Measurements from ENCODE around the gene LRCH4. TPM values are rescaled to one million over a fixed set of nuclear protein-coding genes. Genes with fewer than 3 reads are reported as not detected.

The LRCH4 gene
- total and polyA plus RNA-seq, 2 donors (not counting 1 experiment from before 2014, with no cell fraction given): 288 to 289 TPM

GRCh38 chr7:100589341-100589947, 3.5 kb upstream of the LRCH4 start:
- peaks cover 19% of the 10 kb centered on the region for H3K27me3 Mint-ChIP-seq
- Histone ChIP-seq H2AFZ (ENCODE audit: insufficient read depth, low read depth, low read length, poor library complexity, severe bottlenecking) (no peak overlapping the region), H4K20me1 (ENCODE audit: control insufficient read depth, insufficient read depth, low read length, poor library complexity, severe bottlenecking) (peaks cover 15% of the 10 kb centered on the region), H3K4me2 (replicated peaks; ENCODE audit: low read depth, low read length, poor library complexity, severe bottlenecking) (no peak overlapping the region), H3K4me1 (ENCODE audit: control insufficient read depth in 2 of 2, insufficient read depth in 2 of 2, low read length in 2 of 2) (peaks cover 12 to 14% of the 10 kb centered on the region in 2 donors), H3K27ac (ENCODE audit: low read length in 2 of 2) (no peak overlapping the region), H3K9ac (ENCODE audit: low read length) (no peak overlapping the region), H3K4me3 (ENCODE audit: control extremely low read depth in 1 of 5, extremely low read depth in 1 of 5, insufficient read depth in 1 of 5, low read depth in 2 of 5, low read length in 4 of 5) (no peak overlapping the region), H3K79me2 (ENCODE audit: control insufficient read depth, insufficient read depth, low read length) (peaks cover 14% of the 10 kb centered on the region), H3K36me3 (replicated peaks in 1 of 2; ENCODE audit: control extremely low read depth in 1 of 2, control insufficient read depth in 1 of 2, extremely low read depth in 1 of 2, insufficient read depth in 2 of 2, low read length in 1 of 2) (no peaks in the 10 kb centered on the region), H3K9me3 (ENCODE audit: control extremely low read depth in 1 of 3, control insufficient read depth in 2 of 3, insufficient read depth in 1 of 3, low read length in 2 of 3) (no peaks in the 10 kb centered on the region), H3K27me3 (replicated peaks in 1 of 4; ENCODE audit: control extremely low read depth in 1 of 4, control insufficient read depth in 3 of 4, insufficient read depth in 4 of 4, low read length in 3 of 4) (peaks cover 0 to 22% (median 7%) of the 10 kb centered on the region in 4 experiments)
- ATAC-seq (ENCODE audit: low read depth) (no peak), DNase-seq (no peak)
- peaks cover 20% of the 10 kb centered on the region for H3K4me1 Mint-ChIP-seq
- CTCF ChIA-PET: interaction anchor here (0.8 to 11.1 kb wide), 18 partner anchors 14 to 262 kb away, joined by 3 to 226 read pairs (median 4); partner anchors contain the start of genes AGFG2, MOSPD3, PCOLCE and SLC12A9
- H3K27ac Mint-ChIP-seq: no peak overlapping the region
- 64% methylated on average over 4 of the region's 7 CpGs for WGBS (ENCODE audit: insufficient coverage)
- TF ChIP-seq CTCF (IDR thresholded peaks at IDR 0.05): no peak
- TF ChIP-seq EZH2 (IDR thresholded peaks at IDR 0.05; ENCODE audit: borderline replicate concordance, insufficient read depth, low read depth, low read length, poor library complexity, severe bottlenecking): no peak
- POLR2A ChIA-PET: interaction anchor here (1.1 kb wide), 2 partner anchors 20 to 26 kb away, joined by 4 read pairs; no protein-coding TSS in a partner anchor
- intact Hi-C loops (cut with micrococcal nuclease): loop anchor here (5.0 kb wide), 1 partner anchor 507 kb away; the partner anchor contains the start of gene ZNF3
- H3K4me3 Mint-ChIP-seq: no peak overlapping the region
- no peaks in the 10 kb centered on the region for H3K9me3 Mint-ChIP-seq (ENCODE audit: insufficient read depth)

GRCh38 chr7:100588438-100588837, 2.5 kb upstream of the LRCH4 start:
- H3K27ac Mint-ChIP-seq: peak overlapping the region; percentile 42
- peaks cover 28% of the 10 kb centered on the region for H3K4me1 Mint-ChIP-seq
- Histone ChIP-seq H3K4me2 (replicated peaks; ENCODE audit: low read depth, low read length, poor library complexity, severe bottlenecking) (no peak overlapping the region), H3K9me3 (ENCODE audit: control extremely low read depth in 1 of 3, control insufficient read depth in 2 of 3, insufficient read depth in 1 of 3, low read length in 2 of 3) (no peaks in the 10 kb centered on the region), H3K27ac (ENCODE audit: low read length in 2 of 2) (no peak overlapping the region), H3K27me3 (replicated peaks in 1 of 4; ENCODE audit: control extremely low read depth in 1 of 4, control insufficient read depth in 3 of 4, insufficient read depth in 4 of 4, low read length in 3 of 4) (peaks cover 0 to 22% (median 7%) of the 10 kb centered on the region in 4 experiments), H4K20me1 (ENCODE audit: control insufficient read depth, insufficient read depth, low read length, poor library complexity, severe bottlenecking) (peaks cover 15% of the 10 kb centered on the region), H3K9ac (ENCODE audit: low read length) (no peak overlapping the region), H2AFZ (ENCODE audit: insufficient read depth, low read depth, low read length, poor library complexity, severe bottlenecking) (no peak overlapping the region), H3K36me3 (replicated peaks in 1 of 2; ENCODE audit: control extremely low read depth in 1 of 2, control insufficient read depth in 1 of 2, extremely low read depth in 1 of 2, insufficient read depth in 2 of 2, low read length in 1 of 2) (no peaks in the 10 kb centered on the region), H3K4me3 (ENCODE audit: control extremely low read depth in 1 of 5, extremely low read depth in 1 of 5, insufficient read depth in 1 of 5, low read depth in 2 of 5, low read length in 4 of 5) (no peak overlapping the region), H3K4me1 (ENCODE audit: control insufficient read depth in 2 of 2, insufficient read depth in 2 of 2, low read length in 2 of 2) (peaks cover 14 to 23% of the 10 kb centered on the region in 2 donors), H3K79me2 (ENCODE audit: control insufficient read depth, insufficient read depth, low read length) (peaks cover 18% of the 10 kb centered on the region)
- intact Hi-C loops (cut with micrococcal nuclease): loop anchor here (1.0 to 5.0 kb wide), 2 partner anchors 24 to 506 kb away; partner anchors contain the start of gene ZNF3
- POLR2A ChIA-PET: interaction anchor here (0.7 to 1.1 kb wide), 5 partner anchors 19 to 302 kb away, joined by 3 to 4 read pairs (median 3); partner anchors contain the start of gene AGFG2
- H3K4me3 Mint-ChIP-seq: peak overlapping the region; percentile 72
- H3K9me3 Mint-ChIP-seq (ENCODE audit: insufficient read depth): no peaks in the 10 kb centered on the region
- ATAC-seq (ENCODE audit: low read depth) (no peak), DNase-seq (no peak)
- CTCF ChIA-PET: interaction anchor here (0.6 to 11.1 kb wide), 27 partner anchors 15 to 263 kb away, joined by 3 to 226 read pairs (median 4); partner anchors contain the start of genes AGFG2, MOSPD3, PCOLCE and SLC12A9
- TF ChIP-seq CTCF (IDR thresholded peaks at IDR 0.05) (peak; percentile 41), EZH2 (IDR thresholded peaks at IDR 0.05; ENCODE audit: borderline replicate concordance, insufficient read depth, low read depth, low read length, poor library complexity, severe bottlenecking) (no peak)
- peaks cover 19% of the 10 kb centered on the region for H3K27me3 Mint-ChIP-seq
- 60% methylated on average over 1 of the region's 1 CpG for WGBS (ENCODE audit: insufficient coverage)
